ENCODE results near the gene DGKI. TPM values are rescaled to one million over a fixed set of nuclear protein-coding genes. Genes with fewer than 3 reads are reported as not detected.

Gene DGKI
- total RNA-seq, 6 experiments from 2014 or later: 1.2 to 2.2 (median 1.6) TPM

- Mint-ChIP-seq H3K9me3 (no peaks in the 10 kb centered on the region; the same call in 1 of the 2 replicates), H3K36me3 (ENCODE audit: low read depth) (peaks cover 56% of the 10 kb centered on the region), H3K4me1 (ENCODE audit: low read depth) (peaks cover 56% of the 10 kb centered on the region), H3K27me3 (ENCODE audit: insufficient read depth) (peaks cover 2% of the 10 kb centered on the region), H3K4me3 (no peak overlapping the region), H3K27ac (no peak overlapping the region; the same call in 1 of the 2 replicates)
- no peak for DNase-seq
- TF ChIP-seq CTCF (IDR thresholded peaks at IDR 0.05): no peak
These were observed 41.5 kb upstream of the DGKI start for GRCh38 chr7:137888241-137888640.

- TF ChIP-seq CTCF (IDR thresholded peaks at IDR 0.05): no peak
- Mint-ChIP-seq H3K9me3 (no peaks in the 10 kb centered on the region; the same call in 1 of the 2 replicates), H3K27me3 (ENCODE audit: insufficient read depth) (peaks cover 7% of the 10 kb centered on the region), H3K27ac (peak overlapping the region; percentile 55), H3K4me1 (ENCODE audit: low read depth) (peaks cover 71% of the 10 kb centered on the region), H3K4me3 (no peak overlapping the region), H3K36me3 (ENCODE audit: low read depth) (peaks cover 61% of the 10 kb centered on the region)
- DNase-seq: no peak
These were observed 40.0 kb upstream of the DGKI start for GRCh38 chr7:137886746-137887145.

GRCh38 chr7:137886281-137886680, 39.5 kb upstream of the DGKI start:
- no peak overlapping the region; the same call in 1 of the 2 replicates for H3K4me3 Mint-ChIP-seq
- peaks cover 65% of the 10 kb centered on the region for H3K36me3 Mint-ChIP-seq (ENCODE audit: low read depth)
- TF ChIP-seq CTCF (IDR thresholded peaks at IDR 0.05): no peak

GRCh38 chr7:137885678-137886077, 38.9 kb upstream of the DGKI start:
- Mint-ChIP-seq H3K27ac (peak overlapping the region; percentile 55), H3K27me3 (ENCODE audit: insufficient read depth) (peaks cover 7% of the 10 kb centered on the region), H3K36me3 (ENCODE audit: low read depth) (peaks cover 62% of the 10 kb centered on the region), H3K4me1 (ENCODE audit: low read depth) (peaks cover 76% of the 10 kb centered on the region), H3K4me3 (no peak overlapping the region), H3K9me3 (no peaks in the 10 kb centered on the region; the same call in 1 of the 2 replicates)
- no peak for DNase-seq
- TF ChIP-seq CTCF (IDR thresholded peaks at IDR 0.05): no peak

More at GRCh38 chr7:137886281-137886680, 39.5 kb upstream of the DGKI start:
- no peak for DNase-seq
- peaks cover 7% of the 10 kb centered on the region for H3K27me3 Mint-ChIP-seq (ENCODE audit: insufficient read depth)
- H3K27ac Mint-ChIP-seq: peak overlapping the region; percentile 55
- peaks cover 76% of the 10 kb centered on the region for H3K4me1 Mint-ChIP-seq (ENCODE audit: low read depth)
- no peaks in the 10 kb centered on the region; the same call in 1 of the 2 replicates for H3K9me3 Mint-ChIP-seq

- no peak for TF ChIP-seq CTCF (IDR thresholded peaks at IDR 0.05)
- H3K27me3 Mint-ChIP-seq (ENCODE audit: insufficient read depth): peaks cover 10% of the 10 kb centered on the region
- H3K4me3 Mint-ChIP-seq: peak overlapping the region; percentile 79
- peak; percentile 21 for DNase-seq
- H3K27ac Mint-ChIP-seq: peak overlapping the region; percentile 93
- H3K9me3 Mint-ChIP-seq: no peaks in the 10 kb centered on the region
- H3K4me1 Mint-ChIP-seq (ENCODE audit: low read depth): peaks cover 92% of the 10 kb centered on the region
- peaks cover 64% of the 10 kb centered on the region for H3K36me3 Mint-ChIP-seq (ENCODE audit: low read depth)
These were observed 36.0 kb upstream of the DGKI start for GRCh38 chr7:137882806-137883205.

All from HFFc6 (cell line).